HEK293 (cell line): ENCODE data around the gene NUMB.

Experiments
- CTCF ChIA-PET: fragments of 350-600 bp; formaldehyde crosslinking; extraction: SDS; loops from one replicate; lab custom pipeline; 2021; ENCODE audit warnings: antibody characterized with exemption; lab: Yijun Ruan, JAX
- POLR2A ChIA-PET: fragments of 300-600 bp; formaldehyde crosslinking; extraction: SDS; loops from one replicate; lab custom pipeline; 2020; ENCODE audit warnings: antibody characterized with exemption, inconsistent platforms; lab: Yijun Ruan, JAX
- H3K27ac ChIP-seq: fragments of 200-500 bp; sonication (Bioruptor generic); 2 replicates; pipeline ENCODE4 v1.5.1; 2014; ENCODE audit warnings: low read depth, low read length, control low read depth, inconsistent platforms; ENCODE audit errors: extremely low read depth
- H3K36me3 ChIP-seq, 2 experiments: fragments of 200-500 bp in 1 of 2; sonication (Bioruptor generic) in 1 of 2; 1 replicate in 1 of 2; 2 replicates in 1 of 2; pipeline ENCODE4 v1.5.1; 2014 to 2017; ENCODE audit warnings: inconsistent platforms in 2 of 2, low read length in 2 of 2; ENCODE audit not compliant: control insufficient read depth in 2 of 2, insufficient read depth in 1 of 2
- H3K4me1 ChIP-seq: fragments of 200-500 bp; sonication (Bioruptor generic); 2 replicates; pipeline ENCODE4 v1.5.1; 2014; ENCODE audit warnings: mild to moderate bottlenecking, low read length, inconsistent platforms; ENCODE audit not compliant: control insufficient read depth, insufficient read depth
- H3K4me3 ChIP-seq: 2 replicates; pipeline ENCODE4 v1.5.1; 2011; ENCODE audit warnings: low read depth, mild to moderate bottlenecking, control low read depth, low read length, moderate library complexity
- H3K9me3 ChIP-seq: fragments of 200-500 bp; sonication (Bioruptor generic); 2 replicates; pipeline ENCODE4 v1.5.1; 2014; ENCODE audit warnings: low read depth, low read length, inconsistent platforms; ENCODE audit not compliant: control insufficient read depth, insufficient read depth
- BCL11B ChIP-seq: fragments of 450-650 bp; formaldehyde crosslinking; IDR thresholded peaks from 2 replicates; pipeline ENCODE4 v1.5.1; 2016; ENCODE audit warnings: low read depth, missing biosample characterization, missing genetic modification characterization
- KLF16 ChIP-seq: fragments of 450-650 bp; formaldehyde crosslinking; IDR thresholded peaks from 2 replicates; pipeline ENCODE4 v1.5.1; 2017; ENCODE audit warnings: missing biosample characterization, missing genetic modification characterization
- REPIN1 ChIP-seq: fragments of 450-650 bp; formaldehyde crosslinking; IDR thresholded peaks from 2 replicates; pipeline ENCODE4 v1.5.1; 2017; ENCODE audit warnings: missing biosample characterization, missing genetic modification characterization, low read depth
- SCRT1 ChIP-seq: fragments of 450-650 bp; formaldehyde crosslinking; IDR thresholded peaks from 2 replicates; pipeline ENCODE4 v1.5.1; 2016; ENCODE audit warnings: missing biosample characterization, missing genetic modification characterization, borderline replicate concordance
- SCRT2 ChIP-seq: fragments of 450-650 bp; formaldehyde crosslinking; IDR thresholded peaks from 2 replicates; pipeline ENCODE4 v1.5.1; 2016; ENCODE audit warnings: missing biosample characterization, missing genetic modification characterization
- SP7 ChIP-seq: fragments of 450-650 bp; formaldehyde crosslinking; IDR thresholded peaks from 2 replicates; pipeline ENCODE4 v1.5.1; 2016; ENCODE audit warnings: missing biosample characterization, missing genetic modification characterization
- TRIM28 ChIP-seq: IDR thresholded peaks from 2 replicates; pipeline ENCODE4 v1.6.1; 2011; ENCODE audit warnings: low read length, control low read depth, borderline replicate concordance
- ZNF239 ChIP-seq: fragments of 450-650 bp; formaldehyde crosslinking; IDR thresholded peaks from 2 replicates; pipeline ENCODE4 v1.5.1; 2016; ENCODE audit warnings: missing biosample characterization, missing genetic modification characterization
- ZNF354C ChIP-seq: fragments of 450-650 bp; formaldehyde crosslinking; IDR thresholded peaks from 2 replicates; pipeline ENCODE4 v1.5.1; 2016; ENCODE audit warnings: missing biosample characterization, missing genetic modification characterization, low read depth, borderline replicate concordance
- ZNF571 ChIP-seq: fragments of 450-650 bp; formaldehyde crosslinking; IDR thresholded peaks from 2 replicates; pipeline ENCODE4 v1.5.0; 2017; ENCODE audit warnings: missing biosample characterization, missing genetic modification characterization
- ZNF600 ChIP-seq: fragments of 450-650 bp; formaldehyde crosslinking; IDR thresholded peaks from 2 replicates; pipeline ENCODE4 v1.5.1; 2016; ENCODE audit warnings: missing biosample characterization, missing genetic modification characterization
- ZNF623 ChIP-seq: fragments of 450-650 bp; formaldehyde crosslinking; IDR thresholded peaks from 2 replicates; pipeline ENCODE4 v1.5.1; 2016; ENCODE audit warnings: missing biosample characterization, missing genetic modification characterization
- ZNF629 ChIP-seq: fragments of 450-650 bp; formaldehyde crosslinking; IDR thresholded peaks from 2 replicates; pipeline ENCODE4 v1.5.1; 2017; ENCODE audit warnings: missing biosample characterization, missing genetic modification characterization
- ZNF654 ChIP-seq: fragments of 450-650 bp; formaldehyde crosslinking; IDR thresholded peaks from 2 replicates; pipeline ENCODE4 v1.5.1; 2016; ENCODE audit warnings: low read depth, missing biosample characterization, missing genetic modification characterization
- ZNF785 ChIP-seq: fragments of 450-650 bp; formaldehyde crosslinking; IDR thresholded peaks from 2 replicates; pipeline ENCODE4 v1.5.1; 2016; ENCODE audit warnings: missing biosample characterization, missing genetic modification characterization
- TF ChIP-seq, protein P1 (sequence below): fragments of 450-650 bp; IDR thresholded peaks from 2 replicates; pipeline ENCODE4 v1.5.1; 2018; ENCODE audit warnings: missing biosample characterization, mild to moderate bottlenecking, missing genetic modification characterization
- TF ChIP-seq, protein P2 (sequence below): fragments of 450-650 bp; formaldehyde crosslinking; IDR thresholded peaks from 2 replicates; pipeline ENCODE4 v1.5.1; 2016; ENCODE audit warnings: missing biosample characterization, missing genetic modification characterization
- TF ChIP-seq, protein P3 (sequence below): fragments of 450-650 bp; formaldehyde crosslinking; IDR thresholded peaks from 2 replicates; pipeline ENCODE4 v1.5.1; 2016; ENCODE audit warnings: missing biosample characterization, missing genetic modification characterization

Gene NUMB

DNA sequence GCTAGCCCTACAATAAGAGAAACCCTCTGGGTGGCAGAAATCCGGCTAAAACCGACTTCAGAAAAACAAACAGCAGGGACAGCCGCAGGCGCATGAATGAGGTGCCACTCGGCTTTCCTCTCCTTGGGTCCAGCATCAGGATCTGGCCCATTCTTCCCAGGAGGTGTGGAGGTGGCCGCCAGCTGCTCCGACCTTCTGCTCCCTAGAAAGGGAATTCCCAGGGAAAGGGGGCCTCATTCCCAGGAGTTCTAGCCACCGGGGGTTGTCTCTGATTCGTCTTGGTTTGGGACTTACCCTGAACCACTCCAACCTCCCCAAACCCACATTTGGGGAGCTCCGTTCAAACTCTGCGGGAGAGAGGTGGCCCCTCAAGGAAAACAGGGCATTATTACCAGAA lies 208.0 kb downstream of the NUMB start:
- H3K9me3 ChIP-seq: no peaks in the 10 kb centered on the region
- no peak overlapping the region for H3K27ac ChIP-seq
- CTCF ChIA-PET: no interaction called here
- H3K36me3 ChIP-seq: no peaks in the 10 kb centered on the region
- H3K4me3 ChIP-seq: no peak overlapping the region
- H3K4me1 ChIP-seq: no peaks in the 10 kb centered on the region
- TF ChIP-seq ZNF654 (tag by site-specific recombination): no peak
- no peak for TF ChIP-seq BCL11B (tag by site-specific recombination)
- TF ChIP-seq ZNF600: no peak
- TF ChIP-seq ZNF354C (tag by site-specific recombination): no peak
- POLR2A ChIA-PET: no interaction called here

DNA sequence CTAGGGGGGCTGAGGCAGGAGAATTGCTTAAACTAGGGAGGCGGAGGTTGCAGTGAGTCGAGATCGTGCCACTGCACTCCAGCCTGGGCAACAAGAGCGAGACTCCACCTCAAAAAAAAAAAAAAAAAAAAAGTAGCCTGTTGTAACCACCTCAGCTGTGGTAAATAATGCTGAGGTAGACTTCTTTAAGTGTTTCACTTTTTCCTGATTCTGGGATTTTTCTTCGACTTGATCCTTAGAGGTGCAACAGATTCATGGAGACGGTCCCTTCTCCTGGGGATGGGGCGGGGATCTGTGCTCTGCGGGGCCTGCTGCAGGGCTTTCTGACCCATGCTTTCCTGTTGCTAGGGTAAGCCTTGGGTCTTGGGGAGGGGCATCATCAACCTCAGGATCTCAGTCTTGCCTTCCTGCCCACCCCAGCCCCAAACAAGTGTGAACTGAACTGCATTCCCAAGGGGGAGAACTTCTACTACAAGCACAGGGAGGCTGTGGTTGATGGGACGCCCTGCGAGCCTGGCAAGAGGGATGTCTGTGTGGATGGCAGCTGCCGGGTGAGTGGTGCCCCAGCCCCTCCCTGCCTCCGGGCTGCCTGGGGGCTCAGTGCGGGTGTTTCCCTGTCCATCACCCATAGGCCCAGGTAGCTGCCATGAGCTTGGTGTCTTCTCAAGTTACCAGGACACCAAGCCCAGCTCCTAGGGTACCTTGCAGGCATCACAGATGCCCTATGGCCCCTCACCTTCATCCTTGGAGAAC lies 208.6 kb downstream of the NUMB start:
- CTCF ChIA-PET: no interaction called here
- H3K4me1 ChIP-seq: no peaks in the 10 kb centered on the region
- H3K36me3 ChIP-seq: no peaks in the 10 kb centered on the region
- H3K4me3 ChIP-seq: no peak overlapping the region
- no peaks in the 10 kb centered on the region for H3K9me3 ChIP-seq
- H3K27ac ChIP-seq: no peak overlapping the region
- POLR2A ChIA-PET: no interaction called here
- TF ChIP-seq TRIM28 (no peak), ZNF571 (tag by site-specific recombination) (no peak), ZNF239 (tag by site-specific recombination) (no peak), KLF16 (tag by site-specific recombination) (no peak), ZNF785 (no peak), ZNF623 (tag by site-specific recombination) (no peak), SCRT2 (tag by site-specific recombination) (no peak), BCL11B (tag by site-specific recombination) (no peak), SCRT1 (tag by site-specific recombination) (no peak), REPIN1 (tag by site-specific recombination) (no peak)
- TF ChIP-seq, protein P1, sequence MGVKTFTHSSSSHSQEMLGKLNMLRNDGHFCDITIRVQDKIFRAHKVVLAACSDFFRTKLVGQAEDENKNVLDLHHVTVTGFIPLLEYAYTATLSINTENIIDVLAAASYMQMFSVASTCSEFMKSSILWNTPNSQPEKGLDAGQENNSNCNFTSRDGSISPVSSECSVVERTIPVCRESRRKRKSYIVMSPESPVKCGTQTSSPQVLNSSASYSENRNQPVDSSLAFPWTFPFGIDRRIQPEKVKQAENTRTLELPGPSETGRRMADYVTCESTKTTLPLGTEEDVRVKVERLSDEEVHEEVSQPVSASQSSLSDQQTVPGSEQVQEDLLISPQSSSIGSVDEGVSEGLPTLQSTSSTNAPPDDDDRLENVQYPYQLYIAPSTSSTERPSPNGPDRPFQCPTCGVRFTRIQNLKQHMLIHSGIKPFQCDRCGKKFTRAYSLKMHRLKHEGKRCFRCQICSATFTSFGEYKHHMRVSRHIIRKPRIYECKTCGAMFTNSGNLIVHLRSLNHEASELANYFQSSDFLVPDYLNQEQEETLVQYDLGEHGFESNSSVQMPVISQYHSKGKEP: no peak

DNA sequence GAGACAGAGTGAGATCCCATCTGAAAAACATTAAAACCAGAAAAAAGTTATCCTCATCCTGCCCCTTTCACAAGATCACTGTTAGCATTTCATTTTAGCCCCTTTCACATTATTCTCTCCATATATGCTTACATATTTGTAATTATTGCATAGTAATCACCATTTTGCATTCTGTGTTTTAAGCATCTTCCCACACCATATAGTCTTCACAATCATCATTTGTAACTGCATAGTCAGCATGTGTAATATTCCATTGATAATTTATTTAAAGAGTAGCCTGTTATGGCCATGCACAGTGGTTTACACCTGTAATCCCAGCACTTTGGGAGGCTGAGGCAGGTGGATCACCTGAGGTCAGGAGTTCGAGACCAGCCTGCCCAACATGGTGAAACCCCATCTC lies 209.2 kb downstream of the NUMB start:
- TF ChIP-seq, protein P2, sequence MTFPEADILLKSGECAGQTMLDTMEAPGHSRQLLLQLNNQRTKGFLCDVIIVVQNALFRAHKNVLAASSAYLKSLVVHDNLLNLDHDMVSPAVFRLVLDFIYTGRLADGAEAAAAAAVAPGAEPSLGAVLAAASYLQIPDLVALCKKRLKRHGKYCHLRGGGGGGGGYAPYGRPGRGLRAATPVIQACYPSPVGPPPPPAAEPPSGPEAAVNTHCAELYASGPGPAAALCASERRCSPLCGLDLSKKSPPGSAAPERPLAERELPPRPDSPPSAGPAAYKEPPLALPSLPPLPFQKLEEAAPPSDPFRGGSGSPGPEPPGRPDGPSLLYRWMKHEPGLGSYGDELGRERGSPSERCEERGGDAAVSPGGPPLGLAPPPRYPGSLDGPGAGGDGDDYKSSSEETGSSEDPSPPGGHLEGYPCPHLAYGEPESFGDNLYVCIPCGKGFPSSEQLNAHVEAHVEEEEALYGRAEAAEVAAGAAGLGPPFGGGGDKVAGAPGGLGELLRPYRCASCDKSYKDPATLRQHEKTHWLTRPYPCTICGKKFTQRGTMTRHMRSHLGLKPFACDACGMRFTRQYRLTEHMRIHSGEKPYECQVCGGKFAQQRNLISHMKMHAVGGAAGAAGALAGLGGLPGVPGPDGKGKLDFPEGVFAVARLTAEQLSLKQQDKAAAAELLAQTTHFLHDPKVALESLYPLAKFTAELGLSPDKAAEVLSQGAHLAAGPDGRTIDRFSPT (tag by site-specific recombination): no peak
- TF ChIP-seq ZNF629: no peak
- TF ChIP-seq SP7 (tag by site-specific recombination): no peak
- TF ChIP-seq, protein P3, sequence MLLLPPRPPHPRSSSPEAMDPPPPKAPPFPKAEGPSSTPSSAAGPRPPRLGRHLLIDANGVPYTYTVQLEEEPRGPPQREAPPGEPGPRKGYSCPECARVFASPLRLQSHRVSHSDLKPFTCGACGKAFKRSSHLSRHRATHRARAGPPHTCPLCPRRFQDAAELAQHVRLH (tag by site-specific recombination): no peak
- Histone ChIP-seq H3K4me1 (no peaks in the 10 kb centered on the region), H3K9me3 (no peaks in the 10 kb centered on the region), H3K36me3 (no peaks in the 10 kb centered on the region), H3K27ac (no peak overlapping the region), H3K4me3 (no peak overlapping the region)
- CTCF ChIA-PET: interaction anchor here (0.7 kb wide), 1 partner anchor 301 kb away, joined by 3 read pairs; no protein-coding TSS in a partner anchor
- POLR2A ChIA-PET: no interaction called here
